Chondrocyte (in vitro differentiated cells): ENCODE results near the gene PAK5. TPM values are rescaled to one million over a fixed set of nuclear protein-coding genes. Genes with fewer than 3 reads are reported as not detected.

Experiments used
- DNase-seq: peaks from one replicate; pipeline ENCODE4 v3.0.0; 2021; ENCODE audit warnings: mixed read lengths, low spot score
- H3K27ac Mint-ChIP-seq: one replicate; pipeline ENCODE4 v1.8.0; 2021; ENCODE audit warnings: mild to moderate bottlenecking, moderate library complexity, mixed read lengths; ENCODE audit not compliant: unreplicated experiment
- H3K27me3 Mint-ChIP-seq: 2 replicates; pipeline ENCODE4 v1.8.0; 2021; ENCODE audit warnings: low read depth, mixed read lengths
- H3K36me3 Mint-ChIP-seq: 2 replicates; pipeline ENCODE4 v1.8.0; 2021; ENCODE audit warnings: low read depth, mixed read lengths
- H3K4me1 Mint-ChIP-seq: 2 replicates; pipeline ENCODE4 v1.8.0; 2021; ENCODE audit warnings: low read depth, mild to moderate bottlenecking, mixed read lengths
- H3K4me3 Mint-ChIP-seq: one replicate; pipeline ENCODE4 v1.8.0; 2021; ENCODE audit warnings: mild to moderate bottlenecking, moderate library complexity, mixed read lengths; ENCODE audit not compliant: unreplicated experiment
- H3K9me3 Mint-ChIP-seq: 2 replicates; pipeline ENCODE4 v1.8.0; 2021; ENCODE audit warnings: low read depth, mixed read lengths
- total RNA-seq: library from RNA; stranded (reverse); gene quantifications from 3 replicates; pipeline ENCODE4 v1.2.1, GENCODE V29; 2021
- TF ChIP-seq, protein P1 (sequence below): fragments of 200-600 bp; sonication (generic); IDR thresholded peaks from 2 replicates; pipeline ENCODE4 v1.5.0; 2021; ENCODE audit warnings: antibody characterized with exemption, mild to moderate bottlenecking, moderate library complexity

The PAK5 gene
- total RNA-seq, 1 donor from 2014 or later: not detected

DNA sequence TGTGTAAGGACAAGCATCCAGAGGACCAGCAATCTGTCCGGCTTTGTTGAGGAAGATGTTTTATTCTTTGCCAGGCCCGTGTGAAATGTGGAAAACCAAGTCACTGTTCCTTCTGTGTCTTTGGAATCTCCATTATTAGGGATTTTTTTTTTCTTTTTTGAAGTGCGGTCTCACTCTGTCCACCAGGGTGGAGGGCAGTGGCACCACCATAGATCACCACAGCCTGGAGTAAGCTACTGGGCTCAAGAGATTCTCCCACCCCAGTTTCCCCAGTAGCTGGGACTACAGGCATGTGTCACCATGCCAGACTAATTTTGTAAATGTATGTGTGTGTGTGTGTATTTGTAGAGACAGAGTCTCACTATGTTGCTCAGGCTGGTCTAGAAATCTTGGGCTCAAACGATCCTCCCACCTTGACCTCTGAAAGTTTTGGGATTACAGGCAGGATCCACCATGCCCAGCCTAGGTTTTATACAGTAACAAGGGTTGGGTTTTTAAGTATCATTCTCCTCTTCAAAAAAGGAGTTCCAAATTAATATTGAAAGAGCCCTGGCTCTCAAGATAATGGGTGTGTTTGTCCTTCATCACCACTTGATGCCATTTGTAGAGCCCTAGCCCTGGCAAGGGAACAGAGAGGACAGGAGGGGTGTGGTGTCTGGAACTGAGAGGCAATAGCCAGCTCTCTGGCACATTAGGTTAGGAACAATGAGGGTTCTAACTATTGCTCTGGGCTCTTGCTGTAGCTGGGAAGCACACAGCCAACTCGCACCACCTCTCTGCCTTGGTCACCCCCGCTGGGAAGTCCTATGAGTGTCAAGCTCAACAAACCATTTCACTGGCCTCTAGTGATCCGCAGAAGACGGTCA, 321.3 kb downstream of the PAK5 start:
- Mint-ChIP-seq H3K36me3 (peaks cover 3% of the 10 kb centered on the region), H3K27me3 (peaks cover 43% of the 10 kb centered on the region), H3K27ac (no peak overlapping the region), H3K4me1 (peaks cover 26% of the 10 kb centered on the region), H3K4me3 (no peak overlapping the region), H3K9me3 (no peaks in the 10 kb centered on the region)
- TF ChIP-seq, protein P1, sequence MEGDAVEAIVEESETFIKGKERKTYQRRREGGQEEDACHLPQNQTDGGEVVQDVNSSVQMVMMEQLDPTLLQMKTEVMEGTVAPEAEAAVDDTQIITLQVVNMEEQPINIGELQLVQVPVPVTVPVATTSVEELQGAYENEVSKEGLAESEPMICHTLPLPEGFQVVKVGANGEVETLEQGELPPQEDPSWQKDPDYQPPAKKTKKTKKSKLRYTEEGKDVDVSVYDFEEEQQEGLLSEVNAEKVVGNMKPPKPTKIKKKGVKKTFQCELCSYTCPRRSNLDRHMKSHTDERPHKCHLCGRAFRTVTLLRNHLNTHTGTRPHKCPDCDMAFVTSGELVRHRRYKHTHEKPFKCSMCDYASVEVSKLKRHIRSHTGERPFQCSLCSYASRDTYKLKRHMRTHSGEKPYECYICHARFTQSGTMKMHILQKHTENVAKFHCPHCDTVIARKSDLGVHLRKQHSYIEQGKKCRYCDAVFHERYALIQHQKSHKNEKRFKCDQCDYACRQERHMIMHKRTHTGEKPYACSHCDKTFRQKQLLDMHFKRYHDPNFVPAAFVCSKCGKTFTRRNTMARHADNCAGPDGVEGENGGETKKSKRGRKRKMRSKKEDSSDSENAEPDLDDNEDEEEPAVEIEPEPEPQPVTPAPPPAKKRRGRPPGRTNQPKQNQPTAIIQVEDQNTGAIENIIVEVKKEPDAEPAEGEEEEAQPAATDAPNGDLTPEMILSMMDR: no peak
- DNase-seq: no peak

DNA sequence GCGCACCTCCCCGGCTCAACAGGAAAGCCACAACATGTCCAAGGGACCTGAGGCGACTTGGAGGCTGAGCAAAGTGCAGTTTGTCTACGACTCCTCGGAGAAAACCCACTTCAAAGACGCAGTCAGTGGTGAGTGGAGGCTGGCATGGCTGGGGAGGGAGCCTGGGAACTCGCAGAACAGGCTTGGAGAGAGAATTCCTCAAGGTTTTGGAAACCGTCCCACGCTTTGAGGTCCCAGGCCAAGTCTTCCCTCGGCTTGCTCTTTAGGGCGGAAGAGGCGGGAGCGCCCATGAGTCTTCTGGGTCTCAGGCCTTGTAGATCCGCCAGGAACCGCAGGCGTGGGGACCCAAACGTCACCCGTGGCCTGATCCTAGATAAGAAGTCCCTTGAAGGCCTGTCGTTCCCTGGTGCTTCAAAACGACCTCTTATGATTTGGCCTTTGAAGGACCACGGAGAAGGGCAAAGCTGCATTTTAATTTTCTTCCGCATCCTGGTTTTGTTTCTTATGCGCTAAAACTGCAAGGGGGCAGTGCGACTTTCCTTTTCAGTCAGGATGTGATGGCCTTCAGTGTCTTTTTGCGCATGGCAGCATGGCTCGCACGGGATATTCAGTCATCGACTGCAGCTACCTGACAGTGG, 322.5 kb downstream of the PAK5 start:
- DNase-seq: no peak
- Mint-ChIP-seq H3K27ac (no peak overlapping the region), H3K4me3 (peak overlapping the region; percentile 71), H3K4me1 (peaks cover 26% of the 10 kb centered on the region), H3K27me3 (peaks cover 51% of the 10 kb centered on the region), H3K36me3 (peaks cover 3% of the 10 kb centered on the region), H3K9me3 (no peaks in the 10 kb centered on the region)
- TF ChIP-seq, protein P1: no peak

DNA sequence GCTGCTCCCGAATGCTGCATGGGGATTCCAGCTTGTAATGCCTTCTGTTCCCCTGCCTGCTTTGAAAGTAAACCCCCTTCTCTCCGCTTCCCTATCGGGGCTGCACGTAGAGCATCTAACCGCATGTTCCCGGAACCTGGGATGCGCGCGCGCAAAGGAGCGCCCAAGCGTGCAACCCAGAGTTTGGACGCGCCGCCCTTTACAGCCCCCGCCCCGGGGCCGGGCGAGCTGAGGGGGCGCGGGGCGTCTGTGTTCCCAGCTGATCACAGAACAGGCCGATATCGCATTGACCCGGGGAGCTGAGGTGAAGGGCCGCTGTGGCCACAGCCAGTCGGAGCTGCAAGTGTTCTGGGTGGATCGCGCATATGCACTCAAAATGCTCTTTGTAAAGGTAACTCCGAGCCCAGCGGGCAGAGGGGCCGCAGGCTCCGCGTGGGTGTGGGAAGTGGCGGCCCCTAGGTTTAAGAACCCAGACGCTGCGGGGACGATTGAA, 323.1 kb downstream of the PAK5 start:
- H3K4me3 Mint-ChIP-seq: peak overlapping the region; percentile 71
- no peaks in the 10 kb centered on the region for H3K9me3 Mint-ChIP-seq
- no peak for DNase-seq
- H3K4me1 Mint-ChIP-seq: peaks cover 26% of the 10 kb centered on the region
- TF ChIP-seq, protein P1: no peak
- peak overlapping the region; percentile 9 for H3K27ac Mint-ChIP-seq
- H3K36me3 Mint-ChIP-seq: peaks cover 3% of the 10 kb centered on the region
- H3K27me3 Mint-ChIP-seq: peaks cover 54% of the 10 kb centered on the region

DNA sequence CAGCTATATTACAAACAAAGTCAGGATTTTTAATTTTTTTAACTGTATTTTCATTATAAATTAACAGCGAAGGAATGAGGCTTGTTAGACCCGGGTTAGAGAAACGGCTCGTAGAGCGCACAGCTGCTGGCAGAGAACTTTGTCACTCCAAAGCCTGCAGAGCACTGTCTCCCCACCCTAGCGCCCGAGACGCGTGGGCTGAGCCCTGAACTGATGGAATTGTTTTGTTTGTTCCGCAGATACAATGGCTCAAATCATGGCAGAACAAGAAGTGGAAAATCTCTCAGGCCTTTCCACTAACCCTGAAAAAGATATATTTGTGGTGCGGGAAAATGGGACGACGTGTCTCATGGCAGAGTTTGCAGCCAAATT, 323.7 kb downstream of the PAK5 start:
- H3K4me1 Mint-ChIP-seq: peaks cover 26% of the 10 kb centered on the region
- H3K36me3 Mint-ChIP-seq: peaks cover 3% of the 10 kb centered on the region
- H3K9me3 Mint-ChIP-seq: no peaks in the 10 kb centered on the region
- no peak overlapping the region for H3K27ac Mint-ChIP-seq
- peaks cover 54% of the 10 kb centered on the region for H3K27me3 Mint-ChIP-seq
- TF ChIP-seq, protein P1: no peak
- H3K4me3 Mint-ChIP-seq: peak overlapping the region; percentile 71
- no peak for DNase-seq

DNA sequence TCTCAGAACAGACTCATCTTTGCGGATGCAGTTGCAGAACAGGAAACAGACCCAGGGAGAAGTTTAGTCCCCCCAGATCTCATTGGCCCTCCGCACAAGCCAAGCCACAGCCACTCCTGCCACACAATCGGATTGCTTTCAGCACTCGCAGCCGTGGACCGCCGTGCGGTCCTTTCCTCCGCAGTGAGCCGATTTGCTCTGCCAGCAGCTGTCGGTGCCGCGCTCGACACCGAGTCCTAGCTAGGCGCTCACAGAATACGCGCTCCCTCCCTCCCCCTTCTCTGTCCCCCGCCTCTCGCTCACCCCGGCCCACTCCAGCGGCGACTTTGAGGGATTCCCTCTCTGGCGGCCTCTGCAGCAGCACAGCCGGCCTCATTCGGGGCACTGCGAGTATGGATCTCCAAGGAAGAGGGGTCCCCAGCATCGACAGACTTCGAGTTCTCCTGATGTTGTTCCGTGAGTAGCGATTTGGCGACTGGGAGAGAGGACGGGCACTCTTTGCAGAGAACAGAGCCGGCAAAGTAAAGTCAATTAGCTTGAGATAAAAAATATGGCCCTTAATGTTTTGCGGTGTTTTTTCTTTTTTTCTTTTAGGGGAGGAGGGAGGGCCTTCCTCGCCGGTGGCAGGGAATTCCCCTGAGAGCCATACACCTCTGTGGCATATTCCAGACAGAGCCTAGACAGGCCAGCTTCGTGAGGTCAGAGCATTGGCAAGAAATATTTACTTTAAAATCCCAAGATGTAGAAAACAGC, 324.2 kb downstream of the PAK5 start, which contains the start of gene LAMP5:
TSS of gene LAMP5 (plus strand) at position 130 of the 753 bp plus-strand sequence. CDS start at position 393, 263 bp downstream.
- TF ChIP-seq, protein P1: no peak
- peaks cover 3% of the 10 kb centered on the region for H3K36me3 Mint-ChIP-seq
- H3K9me3 Mint-ChIP-seq: no peaks in the 10 kb centered on the region
- peaks cover 26% of the 10 kb centered on the region for H3K4me1 Mint-ChIP-seq
- H3K4me3 Mint-ChIP-seq: peak within 1 kb of the TSS; percentile 71
- no peak within 1 kb of the TSS for H3K27ac Mint-ChIP-seq
- H3K27me3 Mint-ChIP-seq: peaks cover 52% of the 10 kb centered on the region
- no peak for DNase-seq
